Vagina (tissue), 2 donors: ENCODE results near the gene ADGRV1. TPM values are rescaled to one million over a fixed set of nuclear protein-coding genes. Genes with fewer than 3 reads are reported as not detected.
A peak's percentile ranks its signal among the peaks of the same experiment; 100 is the strongest.

ENCODE experiments used
- DNase-seq, 2 donors: peaks; one replicate each; pipeline ENCODE4 v3.0.0-alpha.2; 2017; ENCODE audit errors: extremely low spot score in 2 of 2
- H3K27ac ChIP-seq: fragments of 200-600 bp; sonication (generic); one replicate; pipeline ENCODE4 v1.5.1; 2019
- H3K27me3 ChIP-seq: fragments of 200-600 bp; sonication (generic); one replicate; pipeline ENCODE4 v1.5.1; 2019
- H3K36me3 ChIP-seq, 2 donors: fragments of 200-600 bp; sonication (generic); one replicate each; pipeline ENCODE4 v1.5.1; 2017 to 2019
- H3K4me1 ChIP-seq: fragments of 200-600 bp; sonication (generic); one replicate; pipeline ENCODE4 v1.5.1; 2019
- H3K4me3 ChIP-seq, 2 donors: fragments of 200-600 bp; sonication (generic); 1 replicate in 1 of 2; 2 replicates in 1 of 2; pipeline ENCODE4 v1.5.1; 2016 to 2019
- H3K9me3 ChIP-seq: fragments of 200-600 bp; sonication (generic); one replicate; pipeline ENCODE4 v1.5.1; 2019
- CTCF ChIP-seq, 3 experiments: fragments of 450-650 bp in 2 of 3; fragments of 200-600 bp in 1 of 3; sonication (generic) in 1 of 3; IDR thresholded peaks; one replicate each; pipeline ENCODE4 v1.5.1; 2017 to 2019; ENCODE audit warnings: antibody characterized with exemption in 3 of 3, mild to moderate bottlenecking in 2 of 3, moderate library complexity in 2 of 3
- POLR2A ChIP-seq, 2 donors: fragments of 450-650 bp; IDR thresholded peaks; one replicate each; pipeline ENCODE4 v1.6.1; 2017; ENCODE audit warnings: antibody characterized with exemption in 2 of 2, mild to moderate bottlenecking in 2 of 2, moderate library complexity in 2 of 2
- POLR2AphosphoS5 ChIP-seq, 2 donors: sonication (generic); formaldehyde crosslinking; IDR thresholded peaks; one replicate each; pipeline ENCODE4 v1.9.0; 2017; ENCODE audit warnings: antibody characterized with exemption in 2 of 2, mild to moderate bottlenecking in 2 of 2, low read depth in 1 of 2; ENCODE audit not compliant: insufficient read depth in 1 of 2
- intact Hi-C: fragments of 100-400 bp; cut with DNase I; formaldehyde crosslinking; loops from one replicate; pipeline ENCODE4 v1.15.1; 2023
- total RNA-seq: library from RNA; depleted of rRNA; stranded (reverse); fragments of >200 nt; gene quantifications from one replicate; pipeline ENCODE4 v1.2.3, GENCODE V29; 2016

ADGRV1 gene
- total RNA-seq, 1 donor from 2014 or later, result 10.6 TPM

- peaks cover 13% of the 10 kb centered on the region for H3K4me1 ChIP-seq
- H3K4me3 ChIP-seq, result no peak overlapping the region
- H3K27me3 ChIP-seq, result no peaks in the 10 kb centered on the region
- no peak for DNase-seq
- H3K9me3 ChIP-seq, result no peaks in the 10 kb centered on the region
- H3K27ac ChIP-seq, result no peak overlapping the region
- TF ChIP-seq CTCF (IDR thresholded peaks at IDR 0.05), result no peak
- no peak for TF ChIP-seq POLR2AphosphoS5 (IDR thresholded peaks at IDR 0.05; ENCODE audit: insufficient read depth in 1 of 2, low read depth in 1 of 2)
- no peak for TF ChIP-seq POLR2A (IDR thresholded peaks at IDR 0.05)
- intact Hi-C loops, result no loop called here
- H3K36me3 ChIP-seq, result no peaks in the 10 kb centered on the region
Measured at GRCh38 chr5:90555666-90556065, 2.9 kb upstream of the ADGRV1 start.

GRCh38 chr5:90557391-90557790 is 1.2 kb upstream of the ADGRV1 start:
- Histone ChIP-seq H3K4me3 (no peak overlapping the region), H3K27me3 (no peaks in the 10 kb centered on the region), H3K36me3 (no peaks in the 10 kb centered on the region), H3K27ac (no peak overlapping the region), H3K4me1 (peaks cover 13% of the 10 kb centered on the region), H3K9me3 (no peaks in the 10 kb centered on the region)
- TF ChIP-seq POLR2A (IDR thresholded peaks at IDR 0.05) (no peak), CTCF (IDR thresholded peaks at IDR 0.05) (no peak), POLR2AphosphoS5 (IDR thresholded peaks at IDR 0.05; ENCODE audit: insufficient read depth in 1 of 2, low read depth in 1 of 2) (no peak)
- intact Hi-C loops, result no loop called here
- no peak for DNase-seq

GRCh38 chr5:90557871-90558270 is 726 bp upstream of the ADGRV1 start:
- DNase-seq, result no peak
- TF ChIP-seq POLR2A (IDR thresholded peaks at IDR 0.05) (no peak), POLR2AphosphoS5 (IDR thresholded peaks at IDR 0.05; ENCODE audit: insufficient read depth in 1 of 2, low read depth in 1 of 2) (no peak), CTCF (IDR thresholded peaks at IDR 0.05) (no peak)
- no peaks in the 10 kb centered on the region for H3K27me3 ChIP-seq
- no peak overlapping the region for H3K27ac ChIP-seq
- H3K9me3 ChIP-seq, result no peaks in the 10 kb centered on the region
- H3K36me3 ChIP-seq, result no peaks in the 10 kb centered on the region
- H3K4me3 ChIP-seq, result peak overlapping the region in 1 of 2 donors; percentile 30
- intact Hi-C loops, result no loop called here
- peaks cover 13% of the 10 kb centered on the region for H3K4me1 ChIP-seq

GRCh38 chr5:90560771-90561170 is 2.2 kb downstream of the ADGRV1 start:
- intact Hi-C loops, result no loop called here
- peaks cover 13% of the 10 kb centered on the region for H3K4me1 ChIP-seq
- no peaks in the 10 kb centered on the region for H3K36me3 ChIP-seq
- H3K27me3 ChIP-seq, result no peaks in the 10 kb centered on the region
- no peaks in the 10 kb centered on the region for H3K9me3 ChIP-seq
- no peak for DNase-seq
- H3K27ac ChIP-seq, result no peak overlapping the region
- H3K4me3 ChIP-seq, result no peak overlapping the region
- TF ChIP-seq POLR2A (IDR thresholded peaks at IDR 0.05) (no peak), POLR2AphosphoS5 (IDR thresholded peaks at IDR 0.05; ENCODE audit: insufficient read depth in 1 of 2, low read depth in 1 of 2) (no peak), CTCF (IDR thresholded peaks at IDR 0.05) (no peak)

- no peak for DNase-seq
- Histone ChIP-seq H3K36me3 (no peaks in the 10 kb centered on the region), H3K4me1 (peaks cover 13% of the 10 kb centered on the region), H3K27me3 (no peaks in the 10 kb centered on the region), H3K9me3 (no peaks in the 10 kb centered on the region), H3K27ac (no peak overlapping the region), H3K4me3 (no peak overlapping the region)
- intact Hi-C loops, result no loop called here
- TF ChIP-seq POLR2A (IDR thresholded peaks at IDR 0.05), result no peak
- TF ChIP-seq POLR2AphosphoS5 (IDR thresholded peaks at IDR 0.05; ENCODE audit: insufficient read depth in 1 of 2, low read depth in 1 of 2), result no peak
- no peak for TF ChIP-seq CTCF (IDR thresholded peaks at IDR 0.05)
Measured at GRCh38 chr5:90561766-90562165, 3.2 kb downstream of the ADGRV1 start.
